ENCODE results near the gene ADAMTS17.

ADAMTS17 gene

DNA sequence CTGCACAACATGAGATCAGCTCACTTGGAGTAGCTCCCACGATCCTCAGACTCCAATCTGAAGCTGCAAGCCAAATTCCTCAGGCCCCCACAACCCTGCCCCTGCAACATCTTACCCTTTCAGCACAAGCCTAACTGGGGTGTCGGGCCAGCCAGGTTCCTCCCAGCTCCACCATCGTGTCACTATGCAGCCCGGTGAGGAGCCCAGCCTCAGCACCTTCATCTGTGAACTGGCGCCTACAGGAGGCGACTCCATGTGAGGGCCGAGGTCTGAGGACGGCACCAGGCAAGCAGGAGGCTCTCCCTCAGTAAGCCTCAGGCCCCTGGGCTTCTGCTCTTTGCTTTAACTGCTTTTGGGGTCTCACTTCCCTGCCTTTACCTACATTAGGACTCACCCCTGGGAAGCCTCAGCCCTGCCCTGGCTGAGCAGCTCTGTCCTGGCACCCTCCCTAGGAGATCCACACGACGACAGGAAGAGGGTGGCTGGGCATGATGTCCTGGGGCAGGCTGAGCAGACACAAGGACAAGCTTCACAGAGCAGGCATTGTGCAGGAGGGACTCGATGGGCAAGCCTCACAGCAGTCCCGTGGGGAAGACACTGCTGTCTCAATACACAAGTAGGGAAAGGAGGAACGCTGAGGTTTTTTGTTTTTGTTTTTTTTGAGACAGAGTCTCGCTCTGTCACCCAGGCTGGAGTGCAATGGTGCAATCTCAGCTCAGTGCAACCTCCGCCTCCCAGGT is 104.6 kb downstream of the ADAMTS17 start:
- H3K4me3 ChIP-seq (ENCODE audit: low read depth in 1 of 2, low read length in 2 of 2): no peak overlapping the region
- no peaks in the 10 kb centered on the region for H3K27me3 ChIP-seq (ENCODE audit: insufficient read depth, low read length, poor library complexity)
- no peak for DNase-seq
- H3K4me2 ChIP-seq (ENCODE audit: insufficient read depth, low read length): no peak overlapping the region
- ATAC-seq (ENCODE audit: insufficient read depth, low read depth): no peak
- peaks cover 98% of the 10 kb centered on the region for H3K36me3 ChIP-seq (ENCODE audit: insufficient read depth, low read length)
- H4K20me1 ChIP-seq (ENCODE audit: insufficient read depth, low read length): peaks cover 17% of the 10 kb centered on the region
- peak overlapping the region; percentile 39; the same call in 1 of the 2 replicates for H3K27ac ChIP-seq (ENCODE audit: low read length)
- H2AFZ ChIP-seq (ENCODE audit: low read depth, low read length): no peak overlapping the region
- peaks cover 18% of the 10 kb centered on the region; the same call in 1 of the 2 replicates for H3K79me2 ChIP-seq (ENCODE audit: insufficient read depth, low read length)
- H3K9me3 ChIP-seq (ENCODE audit: insufficient read depth, low read length, severe bottlenecking): no peaks in the 10 kb centered on the region
- TF ChIP-seq CTCF (IDR thresholded peaks at IDR 0.05; ENCODE audit: borderline replicate concordance, extremely low read depth, low read length, poor library complexity, severe bottlenecking): no peak
- no peak for TF ChIP-seq EZH2 (IDR thresholded peaks at IDR 0.05; ENCODE audit: borderline replicate concordance, low read depth, low read length, severe bottlenecking)
- no peaks in the 10 kb centered on the region for H3K4me1 ChIP-seq (ENCODE audit: insufficient read depth, low read length)
- no peak overlapping the region for H3K9ac ChIP-seq (ENCODE audit: low read depth, low read length)

DNA sequence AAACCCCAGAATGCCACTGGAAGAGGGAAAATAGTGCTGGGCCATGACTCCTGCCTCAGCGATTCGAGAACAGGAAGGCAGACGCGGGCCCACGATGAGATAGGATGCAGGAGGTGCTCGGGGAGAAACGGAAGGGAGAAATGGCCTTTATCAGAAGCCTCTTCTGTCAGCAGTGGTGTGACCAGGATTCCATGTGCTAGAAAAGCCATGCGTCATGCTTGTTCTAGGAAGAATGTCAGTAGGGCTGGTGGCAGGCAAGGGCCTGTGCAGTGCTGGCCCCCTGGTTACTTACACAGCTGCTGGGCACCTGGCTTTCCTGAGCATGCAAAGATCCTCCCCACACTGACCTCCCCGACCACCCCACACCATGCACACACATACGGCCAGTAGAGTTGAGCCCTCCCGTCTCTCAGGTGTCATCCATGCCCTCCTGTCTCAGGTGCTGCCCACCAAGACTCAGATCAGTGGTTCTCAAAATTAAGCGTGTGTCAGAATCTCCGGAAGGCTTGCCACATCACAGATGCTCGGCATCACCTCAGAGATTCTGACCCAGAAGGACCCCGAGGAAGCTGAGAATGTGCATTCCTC is 106.7 kb downstream of the ADAMTS17 start:
- DNase-seq (no peak), ATAC-seq (ENCODE audit: insufficient read depth, low read depth) (no peak)
- no peak overlapping the region for H3K4me2 ChIP-seq (ENCODE audit: insufficient read depth, low read length)

DNA sequence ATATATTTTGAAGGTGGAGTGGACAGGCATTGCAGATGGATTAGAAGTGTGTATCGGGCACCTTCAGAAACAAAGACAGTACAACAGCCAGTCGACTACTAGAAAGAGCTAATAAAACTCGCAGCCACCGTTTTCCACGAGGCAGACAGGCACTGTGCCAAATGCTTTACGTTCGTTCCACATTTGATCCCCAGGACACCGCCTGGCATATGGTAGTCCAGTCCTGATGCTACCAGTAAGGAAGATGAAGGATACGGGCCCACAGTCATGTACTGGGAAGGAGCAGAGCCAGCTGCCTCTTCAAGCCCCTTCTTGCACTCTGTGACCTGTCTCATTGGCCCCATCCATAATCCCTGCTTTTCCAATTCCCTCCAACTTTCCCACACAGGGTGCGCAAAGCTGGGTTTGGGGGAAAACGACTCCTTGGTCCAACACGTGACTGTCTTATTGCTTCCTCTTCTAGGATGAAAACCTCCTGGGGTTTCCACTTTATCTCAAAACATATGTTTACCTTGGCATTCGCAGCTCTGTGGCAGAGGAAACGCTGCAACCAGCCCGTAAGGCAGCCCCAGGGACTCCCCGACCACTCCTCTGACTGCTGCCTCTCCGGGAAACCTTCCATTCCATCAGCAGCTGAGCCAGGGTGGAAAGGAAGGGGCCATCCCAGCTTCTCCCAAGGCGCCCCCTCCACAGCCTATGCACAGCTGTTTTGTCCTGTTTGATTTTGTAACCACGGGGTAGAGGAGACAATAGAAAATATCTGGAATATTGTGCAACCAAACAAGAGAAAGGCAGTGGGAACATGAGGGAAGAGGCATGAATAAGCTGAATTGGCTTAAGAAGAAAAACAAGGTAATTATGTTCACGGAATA is 107.4 kb downstream of the ADAMTS17 start:
- H3K9ac ChIP-seq (ENCODE audit: low read depth, low read length): no peak overlapping the region
- 0 out of 2 replicates have a peak, but pooled peaks cover 3% of the 10 kb centered on the region for H3K4me1 ChIP-seq (ENCODE audit: insufficient read depth, low read length)
- no peaks in the 10 kb centered on the region for H3K27me3 ChIP-seq (ENCODE audit: insufficient read depth, low read length, poor library complexity)
- DNase-seq (no peak), ATAC-seq (ENCODE audit: insufficient read depth, low read depth) (no peak)
- H3K4me2 ChIP-seq (ENCODE audit: insufficient read depth, low read length): no peak overlapping the region
- TF ChIP-seq EZH2 (IDR thresholded peaks at IDR 0.05; ENCODE audit: borderline replicate concordance, low read depth, low read length, severe bottlenecking) (no peak), CTCF (IDR thresholded peaks at IDR 0.05; ENCODE audit: borderline replicate concordance, extremely low read depth, low read length, poor library complexity, severe bottlenecking) (no peak)
- peaks cover 17% of the 10 kb centered on the region for H4K20me1 ChIP-seq (ENCODE audit: insufficient read depth, low read length)
- H3K79me2 ChIP-seq (ENCODE audit: insufficient read depth, low read length): peaks cover 26% of the 10 kb centered on the region; the same call in 1 of the 2 replicates
- no peaks in the 10 kb centered on the region for H3K9me3 ChIP-seq (ENCODE audit: insufficient read depth, low read length, severe bottlenecking)
- no peak overlapping the region for H3K4me3 ChIP-seq (ENCODE audit: low read depth in 1 of 2, low read length in 2 of 2)
- peaks cover 97% of the 10 kb centered on the region for H3K36me3 ChIP-seq (ENCODE audit: insufficient read depth, low read length)
- H2AFZ ChIP-seq (ENCODE audit: low read depth, low read length): no peak overlapping the region
- H3K27ac ChIP-seq (ENCODE audit: low read length): no peak overlapping the region

More for the DNA sequence above, 106.7 kb downstream of the ADAMTS17 start:
- Histone ChIP-seq H3K4me1 (ENCODE audit: insufficient read depth, low read length) (0 out of 2 replicates have a peak, but pooled peaks cover 3% of the 10 kb centered on the region), H3K79me2 (ENCODE audit: insufficient read depth, low read length) (peaks cover 20% of the 10 kb centered on the region; the same call in 1 of the 2 replicates), H3K9ac (ENCODE audit: low read depth, low read length) (no peak overlapping the region), H3K27ac (ENCODE audit: low read length) (no peak overlapping the region; the same call in 1 of the 2 replicates), H3K4me3 (ENCODE audit: low read depth in 1 of 2, low read length in 2 of 2) (no peak overlapping the region), H4K20me1 (ENCODE audit: insufficient read depth, low read length) (peaks cover 13% of the 10 kb centered on the region), H2AFZ (ENCODE audit: low read depth, low read length) (no peak overlapping the region), H3K27me3 (ENCODE audit: insufficient read depth, low read length, poor library complexity) (no peaks in the 10 kb centered on the region), H3K36me3 (ENCODE audit: insufficient read depth, low read length) (peaks cover 97% of the 10 kb centered on the region), H3K9me3 (ENCODE audit: insufficient read depth, low read length, severe bottlenecking) (no peaks in the 10 kb centered on the region)
- TF ChIP-seq EZH2 (IDR thresholded peaks at IDR 0.05; ENCODE audit: borderline replicate concordance, low read depth, low read length, severe bottlenecking): no peak
- TF ChIP-seq CTCF (IDR thresholded peaks at IDR 0.05; ENCODE audit: borderline replicate concordance, extremely low read depth, low read length, poor library complexity, severe bottlenecking): no peak
